ENCODE measurements around the gene RFC5. TPM values are rescaled to one million over a fixed set of nuclear protein-coding genes. Genes with fewer than 3 reads are reported as not detected.
A peak's percentile ranks its signal among the peaks of the same experiment; 100 is the strongest.

Gene RFC5
- total and polyA plus RNA-seq, 2 of the 8 experiments (the other 6 are each of a cell fraction or from before 2014, with no cell fraction given) = 34.4 to 40.6 TPM

DNA sequence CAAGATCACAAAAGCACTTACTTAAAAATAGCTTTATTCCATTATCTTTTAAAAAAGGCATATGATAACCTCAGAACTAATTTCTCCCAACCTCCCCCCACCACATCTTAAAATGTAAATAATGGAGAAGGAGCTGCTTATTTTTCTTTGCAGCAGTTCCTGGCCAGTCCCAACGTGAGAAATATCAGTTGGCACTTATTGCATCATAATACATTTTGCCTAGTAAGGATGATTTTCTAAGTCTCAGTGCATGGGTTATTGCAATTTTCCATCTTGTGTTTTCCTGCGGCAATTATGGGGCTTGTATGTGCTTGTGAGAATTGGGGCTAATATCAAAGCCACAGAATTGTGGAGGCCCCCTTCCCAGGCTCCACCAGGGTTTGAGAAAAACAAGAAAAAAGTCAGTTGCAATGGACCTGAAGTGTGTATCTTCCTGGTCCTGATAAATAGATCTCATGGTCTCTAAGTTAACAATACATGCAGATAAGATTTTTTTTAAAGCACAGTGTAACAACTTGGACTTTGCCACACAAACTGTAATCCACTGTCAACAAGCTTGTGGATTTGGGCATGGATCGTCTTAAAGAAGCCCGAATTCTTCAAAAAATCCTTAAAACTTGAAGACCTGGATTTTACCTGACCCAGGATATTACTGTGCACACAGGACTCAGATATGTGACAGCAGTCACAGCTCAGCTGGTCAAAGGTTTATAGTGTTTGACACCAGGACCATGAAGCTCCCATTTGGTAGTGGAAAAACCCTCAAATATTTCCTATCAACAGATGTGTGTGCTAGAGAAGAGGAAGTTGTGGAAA is 47.3 kb downstream of the RFC5 start:
- no peak overlapping the region for H2BK5ac ChIP-seq (ENCODE audit: low read depth, low read length)
- H3K4me2 ChIP-seq (ENCODE audit: insufficient read depth in 1 of 2, low read depth in 2 of 2, low read length in 2 of 2) = peak overlapping the region in 1 of 2 experiments; percentile 98; a peak in 2 of 4 replicates
- no peaks in the 10 kb centered on the region for H4K20me1 ChIP-seq (replicated peaks in 1 of 2; ENCODE audit: control insufficient read depth in 1 of 2, insufficient read depth in 2 of 2, low read length in 2 of 2)

More for the DNA sequence above, 47.3 kb downstream of the RFC5 start:
- Histone ChIP-seq H3K79me2 (ENCODE audit: control insufficient read depth in 1 of 2, insufficient read depth in 2 of 2, low read length in 2 of 2) (peaks cover 0 to 22% of the 10 kb centered on the region in 2 experiments; a peak in 2 of 4 replicates), H3K36me3 (ENCODE audit: control insufficient read depth in 2 of 4, insufficient read depth in 4 of 4, low read length in 3 of 4) (peaks cover 5 to 32% (median 14%) of the 10 kb centered on the region in 4 experiments; a peak in 7 of 8 replicates), H4K8ac (ENCODE audit: extremely low read depth, insufficient read depth, low read length) (no peak overlapping the region), H4K5ac (ENCODE audit: insufficient read length, low read depth, low read length) (no peak overlapping the region), H2AK5ac (ENCODE audit: low read depth, low read length) (no peak overlapping the region), H3K23me2 (ENCODE audit: low read depth, low read length) (peaks cover 7% of the 10 kb centered on the region; the same call in 1 of the 2 replicates), H3K23ac (ENCODE audit: insufficient read length) (no peak overlapping the region), H3K27ac (ENCODE audit: low read depth, low read length) (no peak overlapping the region), H3K18ac (ENCODE audit: extremely low read depth, low read length) (no peak overlapping the region), H2BK12ac (ENCODE audit: low read depth, low read length) (no peak overlapping the region), H4K91ac (replicated peaks; ENCODE audit: insufficient read length, low read length) (no peak overlapping the region), H3K9ac (replicated peaks in 1 of 4; ENCODE audit: extremely low read depth in 1 of 4, low read depth in 3 of 4, low read length in 3 of 4) (no peak overlapping the region; a peak in 1 of 7 replicates), H2AFZ (ENCODE audit: low read length) (no peak overlapping the region), H3K79me1 (ENCODE audit: low read depth, low read length) (peaks cover 4% of the 10 kb centered on the region; the same call in 1 of the 2 replicates), H3K4me1 (replicated peaks in 1 of 4; ENCODE audit: control insufficient read depth in 3 of 4, insufficient read depth in 4 of 4, low read length in 3 of 4) (peaks cover 3 to 10% (median 7%) of the 10 kb centered on the region in 4 experiments; a peak in 6 of 7 replicates), H2BK15ac (ENCODE audit: low read length) (no peak overlapping the region), H3K56ac (replicated peaks; ENCODE audit: insufficient read length, low read depth, low read length) (no peak overlapping the region), H3K4ac (replicated peaks; ENCODE audit: insufficient read length, low read depth, low read length) (no peak overlapping the region), H2BK20ac (ENCODE audit: low read length) (no peak overlapping the region), H3K14ac (ENCODE audit: insufficient read length) (no peak overlapping the region), H2BK120ac (replicated peaks; ENCODE audit: low read depth, low read length) (no peak overlapping the region), H3K4me3 (ENCODE audit: extremely low read depth in 1 of 4, insufficient read depth in 2 of 4, low read depth in 3 of 4, low read length in 4 of 4) (peak overlapping the region in 1 of 4 experiments; percentile 93; a peak in 2 of 8 replicates), H3K9me3 (ENCODE audit: insufficient read depth in 2 of 2, low read depth in 1 of 2, low read length in 1 of 2) (no peaks in the 10 kb centered on the region), H3K27me3 (replicated peaks in 1 of 4; ENCODE audit: control insufficient read depth in 3 of 4, extremely low read depth in 1 of 4, insufficient read depth in 3 of 4, low read length in 3 of 4) (no peaks in the 10 kb centered on the region)
- DNase-seq (ENCODE audit: low read depth in 1 of 2, low spot score in 2 of 2) (no peak), FAIRE-seq (no peak)
- ChIA-PET CTCF (ENCODE audit: partially characterized antibody) (interaction anchor here (0.5 to 5.5 kb wide), 24 partner anchors 8 to 449 kb away, joined by 3 to 49 read pairs (median 4); partner anchors contain the start of gene SUDS3), POLR2A (ENCODE audit: partially characterized antibody) (interaction anchor here (0.6 to 12.8 kb wide), 14 partner anchors 9 to 1784 kb away, joined by 3 to 106 read pairs (median 8); partner anchors contain the start of gene VSIG10)
- WGBS, 2 experiments (ENCODE audit: extremely low coverage in 1 of 2, insufficient coverage in 1 of 2, insufficient read length in 1 of 2, insufficient replicate concordance in 2 of 2, low coverage in 1 of 2, low lambda C conversion rate in 2 of 2, missing lambda C conversion rate in 1 of 2) = 79% methylated on average over 4 of the region's 4 CpGs; no CpG with 5 or more reads in 1 of the 2 experiments
- TF ChIP-seq CEBPB (IDR thresholded peaks at IDR 0.05; ENCODE audit: low read depth, low read length) (peak; percentile 66; the same call in 1 of the 2 replicates), KDM5A (IDR thresholded peaks at IDR 0.05; ENCODE audit: low read length) (no peak)
